Hepatocyte (in vitro differentiated cells): Measurements from ENCODE around the gene BIRC7. TPM values are rescaled to one million over a fixed set of nuclear protein-coding genes. Genes with fewer than 3 reads are reported as not detected.

ENCODE experiments used
- DNase-seq: peaks from one replicate; pipeline ENCODE4 v3.0.0-alpha.2; 2016; ENCODE audit warnings: low spot score
- H2AFZ ChIP-seq: fragments of 200-600 bp; sonication (generic); 2 replicates; pipeline ENCODE4 v1.6.0; 2016; ENCODE audit warnings: antibody characterized with exemption, mild to moderate bottlenecking
- H3K27ac ChIP-seq: fragments of 200-600 bp; sonication (generic); 2 replicates; pipeline ENCODE4 v1.5.1; 2016; ENCODE audit warnings: mild to moderate bottlenecking
- H3K27me3 ChIP-seq: fragments of 200-600 bp; sonication (generic); 2 replicates; pipeline ENCODE4 v1.6.1; 2016
- H3K36me3 ChIP-seq: fragments of 200-600 bp; sonication (generic); replicated peaks from 2 replicates; pipeline ENCODE4 v1.5.1; 2016; ENCODE audit warnings: low read depth; ENCODE audit not compliant: insufficient read depth
- H3K4me1 ChIP-seq: fragments of 200-600 bp; sonication (generic); 2 replicates; pipeline ENCODE4 v1.5.1; 2016; ENCODE audit warnings: mild to moderate bottlenecking, moderate library complexity; ENCODE audit not compliant: insufficient read depth
- H3K4me2 ChIP-seq: fragments of 200-600 bp; sonication (generic); 2 replicates; pipeline ENCODE4 v1.6.0; 2016
- H3K4me3 ChIP-seq: fragments of 200-600 bp; sonication (generic); 2 replicates; pipeline ENCODE4 v1.5.1; 2016; ENCODE audit warnings: mild to moderate bottlenecking
- H3K79me2 ChIP-seq: fragments of 200-600 bp; sonication (generic); 2 replicates; pipeline ENCODE4 v1.6.0; 2017; ENCODE audit warnings: mild to moderate bottlenecking
- H3K9me2 ChIP-seq: fragments of 200-600 bp; sonication (generic); replicated peaks from 2 replicates; pipeline ENCODE4 v1.6.0; 2017; ENCODE audit warnings: mild to moderate bottlenecking; ENCODE audit not compliant: insufficient read depth
- H3K9me3 ChIP-seq: fragments of 200-600 bp; sonication (generic); 2 replicates; pipeline ENCODE4 v1.5.1; 2016; ENCODE audit warnings: low read depth, mild to moderate bottlenecking
- H4K20me1 ChIP-seq: fragments of 200-600 bp; sonication (generic); 2 replicates; pipeline ENCODE4 v1.6.0; 2016; ENCODE audit warnings: mild to moderate bottlenecking; ENCODE audit not compliant: insufficient read depth, poor library complexity, severe bottlenecking
- CTCF ChIP-seq: fragments of 200-600 bp; sonication (generic); IDR thresholded peaks from 2 replicates; pipeline ENCODE4 v1.5.1; 2016; ENCODE audit warnings: antibody characterized with exemption, mild to moderate bottlenecking; ENCODE audit not compliant: poor library complexity
- EZH2 ChIP-seq: fragments of 200-600 bp; sonication (generic); IDR thresholded peaks from 2 replicates; pipeline ENCODE4 v1.6.1; 2016; ENCODE audit warnings: antibody characterized with exemption, mild to moderate bottlenecking, borderline replicate concordance
- EZH2phosphoT487 ChIP-seq: fragments of 200-600 bp; sonication (generic); IDR thresholded peaks from one replicate; pipeline ENCODE4 v1.6.1; 2018; ENCODE audit warnings: antibody characterized with exemption, mild to moderate bottlenecking, low read depth, moderate library complexity; ENCODE audit not compliant: unreplicated experiment, severe bottlenecking
- WGBS: methylation state at CpG from one replicate; pipeline ENCODE4 v1.1.6; 2016; ENCODE audit warnings: low lambda C conversion rate; ENCODE audit errors: missing lambda C conversion rate; 5-methylcytosine and 5-hydroxymethylcytosine counted together
- polyA plus RNA-seq: library from polyadenylated mRNA; unstranded; fragments of >200 nt; fragmentation: Nextera tagmentation; extraction: Ambion mirVana; gene quantifications from 2 replicates; pipeline ENCODE4 v1.2.1, GENCODE V29; 2016
- total RNA-seq: library from RNA; depleted of rRNA; stranded (reverse); fragments of >200 nt; gene quantifications from 2 replicates; pipeline ENCODE4 v1.2.3, GENCODE V29; 2014

Gene BIRC7
- total and polyA plus RNA-seq, 2 experiments from 2014 or later = 0.43 to 2.0 TPM

GRCh38 chr20:63278661-63279060, 43.0 kb downstream of the BIRC7 start:
- H3K4me2 ChIP-seq = no peak overlapping the region
- peaks cover 35% of the 10 kb centered on the region for H3K79me2 ChIP-seq
- H2AFZ ChIP-seq = no peak overlapping the region
- H3K9me2 ChIP-seq = no peaks in the 10 kb centered on the region
- H4K20me1 ChIP-seq = peaks cover 36% of the 10 kb centered on the region
- no peaks in the 10 kb centered on the region for H3K36me3 ChIP-seq
- no peak overlapping the region for H3K27ac ChIP-seq
- no peaks in the 10 kb centered on the region for H3K9me3 ChIP-seq
- H3K4me1 ChIP-seq = peaks cover 8% of the 10 kb centered on the region
- 91% methylated on average over 17 of the region's 17 CpGs for WGBS
- no peaks in the 10 kb centered on the region for H3K27me3 ChIP-seq
- H3K4me3 ChIP-seq = no peak overlapping the region
- TF ChIP-seq EZH2phosphoT487 (no peak), CTCF (no peak), EZH2 (no peak)
- DNase-seq = no peak

GRCh38 chr20:63279931-63280330, 44.2 kb downstream of the BIRC7 start:
- Histone ChIP-seq H3K27me3 (no peaks in the 10 kb centered on the region), H4K20me1 (peaks cover 25% of the 10 kb centered on the region), H3K27ac (no peak overlapping the region), H3K4me2 (no peak overlapping the region), H3K4me1 (no peaks in the 10 kb centered on the region), H2AFZ (no peak overlapping the region), H3K9me2 (no peaks in the 10 kb centered on the region), H3K4me3 (no peak overlapping the region), H3K36me3 (no peaks in the 10 kb centered on the region), H3K79me2 (peaks cover 22% of the 10 kb centered on the region), H3K9me3 (no peaks in the 10 kb centered on the region)
- TF ChIP-seq EZH2phosphoT487 (no peak), CTCF (no peak), EZH2 (no peak)
- WGBS = 96% methylated on average over 15 of the region's 15 CpGs
- no peak for DNase-seq

- Histone ChIP-seq H3K27ac (no peak overlapping the region), H3K79me2 (peaks cover 18% of the 10 kb centered on the region), H3K9me2 (no peaks in the 10 kb centered on the region), H3K4me3 (no peak overlapping the region), H3K4me2 (no peak overlapping the region), H3K27me3 (no peaks in the 10 kb centered on the region), H3K36me3 (no peaks in the 10 kb centered on the region), H2AFZ (no peak overlapping the region), H3K9me3 (no peaks in the 10 kb centered on the region), H4K20me1 (peaks cover 20% of the 10 kb centered on the region), H3K4me1 (no peaks in the 10 kb centered on the region)
- TF ChIP-seq CTCF = no peak
- TF ChIP-seq EZH2 = no peak
- no peak for TF ChIP-seq EZH2phosphoT487
- 93% methylated on average over 6 of the region's 6 CpGs for WGBS
- DNase-seq = no peak
These were observed 44.7 kb downstream of the BIRC7 start for GRCh38 chr20:63280371-63280770.
